ENCODE data around the gene LILRA5.
A peak's percentile ranks its signal among the peaks of the same experiment; 100 is the strongest.
"Not testable (repeated sequence)": the region's sequence is repeated elsewhere in the genome, so short reads cannot be mapped to it uniquely, and the experiment has no call there.

The LILRA5 gene

GRCh38 chr19:54312436-54313377 lies at the start of gene LILRA5:
TSS of gene LILRA5 (minus strand) at chr19:54313166. CDS start at chr19:54313019, 147 bp downstream.
- no peaks in the 10 kb centered on the region for H3K4me1 ChIP-seq (ENCODE audit: low read length)
- no peak within 1 kb of the TSS for H2AFZ ChIP-seq (ENCODE audit: low read length)
- no peak for TF ChIP-seq EZH2phosphoT487 (IDR thresholded peaks at IDR 0.05; ENCODE audit: low read length)
- no peak for TF ChIP-seq EZH2 (optimal IDR thresholded peaks at IDR 0.05; ENCODE audit: low read depth, low read length)
- TF ChIP-seq CTCF (IDR thresholded peaks at IDR 0.05; ENCODE audit: low read length), result no peak
- no peak within 1 kb of the TSS for H3K9ac ChIP-seq (ENCODE audit: low read length)
- H3F3A ChIP-seq (ENCODE audit: insufficient read depth, low read length), result no peaks in the 10 kb centered on the region
- peaks cover 86% of the 10 kb centered on the region for H3K27me3 ChIP-seq (replicated peaks; ENCODE audit: insufficient read depth, low read length)
- H4K20me1 ChIP-seq (ENCODE audit: insufficient read depth, low read length), result no peaks in the 10 kb centered on the region
- H3K9me3 ChIP-seq (replicated peaks; ENCODE audit: insufficient read depth, low read length), result no peaks in the 10 kb centered on the region; the same call in 1 of the 2 replicates
- DNase-seq, result no peak
- no peaks in the 10 kb centered on the region for H3K36me3 ChIP-seq (replicated peaks; ENCODE audit: insufficient read depth, low read length)
- no peaks in the 10 kb centered on the region for H3K79me2 ChIP-seq (ENCODE audit: low read length)
- H3K4me3 ChIP-seq (ENCODE audit: low read length), result no peak within 1 kb of the TSS
- H3K4me2 ChIP-seq (ENCODE audit: low read depth, low read length), result no peak within 1 kb of the TSS
- H3K27ac ChIP-seq (ENCODE audit: low read length), result no peak within 1 kb of the TSS
- H3K9me2 ChIP-seq (replicated peaks; ENCODE audit: insufficient read depth, low read length), result no peaks in the 10 kb centered on the region

GRCh38 chr19:54361680-54362422 lies 48.9 kb upstream of the LILRA5 start:
- H3K9me2 ChIP-seq (replicated peaks; ENCODE audit: insufficient read depth, low read length); H3K9me3 ChIP-seq (replicated peaks; ENCODE audit: insufficient read depth, low read length); DNase-seq; H3K4me1 ChIP-seq (ENCODE audit: low read length); H3K27me3 ChIP-seq (replicated peaks; ENCODE audit: insufficient read depth, low read length); H4K20me1 ChIP-seq (ENCODE audit: insufficient read depth, low read length); H3K36me3 ChIP-seq (replicated peaks; ENCODE audit: insufficient read depth, low read length); H2AFZ ChIP-seq (ENCODE audit: low read length): not testable (repeated sequence)
- Histone ChIP-seq H3K4me2 (ENCODE audit: low read depth, low read length) (peak overlapping the region; percentile 54), H3F3A (ENCODE audit: insufficient read depth, low read length) (peaks cover 10% of the 10 kb centered on the region), H3K9ac (ENCODE audit: low read length) (0 out of 2 replicates have a peak overlapping the region, but pooled peaks have one; percentile 21), H3K4me3 (ENCODE audit: low read length) (0 out of 2 replicates have a peak overlapping the region, but pooled peaks have one; percentile 16), H3K79me2 (ENCODE audit: low read length) (peaks cover 36% of the 10 kb centered on the region), H3K27ac (ENCODE audit: low read length) (peak overlapping the region; percentile 54; the same call in 1 of the 2 replicates)

- not testable (repeated sequence) for H4K20me1 ChIP-seq (ENCODE audit: insufficient read depth, low read length); H3K9me2 ChIP-seq (replicated peaks; ENCODE audit: insufficient read depth, low read length); H3K27me3 ChIP-seq (replicated peaks; ENCODE audit: insufficient read depth, low read length); H3K4me3 ChIP-seq (ENCODE audit: low read length); H2AFZ ChIP-seq (ENCODE audit: low read length); H3K4me2 ChIP-seq (ENCODE audit: low read depth, low read length); H3K9ac ChIP-seq (ENCODE audit: low read length); H3K27ac ChIP-seq (ENCODE audit: low read length); H3K36me3 ChIP-seq (replicated peaks; ENCODE audit: insufficient read depth, low read length); DNase-seq; H3K4me1 ChIP-seq (ENCODE audit: low read length); H3K9me3 ChIP-seq (replicated peaks; ENCODE audit: insufficient read depth, low read length)
- H3K79me2 ChIP-seq (ENCODE audit: low read length), result peaks cover 10% of the 10 kb centered on the region
- peaks cover 10% of the 10 kb centered on the region for H3F3A ChIP-seq (ENCODE audit: insufficient read depth, low read length)
Observed at GRCh38 chr19:54359149-54359820, 46.3 kb upstream of the LILRA5 start.

- no peak overlapping the region for H3K9ac ChIP-seq (ENCODE audit: low read length)
- no peak overlapping the region for H2AFZ ChIP-seq (ENCODE audit: low read length)
- no peak overlapping the region for H3K4me3 ChIP-seq (ENCODE audit: low read length)
- H3K27ac ChIP-seq (ENCODE audit: low read length), result no peak overlapping the region
- no peaks in the 10 kb centered on the region for H3K9me3 ChIP-seq (replicated peaks; ENCODE audit: insufficient read depth, low read length)
- H3K9me2 ChIP-seq (replicated peaks; ENCODE audit: insufficient read depth, low read length), result no peaks in the 10 kb centered on the region
- H3K27me3 ChIP-seq (replicated peaks; ENCODE audit: insufficient read depth, low read length), result no peaks in the 10 kb centered on the region
- H3K79me2 ChIP-seq (ENCODE audit: low read length), result no peaks in the 10 kb centered on the region
- no peak for DNase-seq
- H3K4me1 ChIP-seq (ENCODE audit: low read length), result peaks cover 17% of the 10 kb centered on the region
- H3K4me2 ChIP-seq (ENCODE audit: low read depth, low read length), result no peak overlapping the region
- H3F3A ChIP-seq (ENCODE audit: insufficient read depth, low read length), result peaks cover 5% of the 10 kb centered on the region
- no peak for TF ChIP-seq EZH2phosphoT487 (IDR thresholded peaks at IDR 0.05; ENCODE audit: low read length)
- TF ChIP-seq CTCF (IDR thresholded peaks at IDR 0.05; ENCODE audit: low read length), result no peak
- no peak for TF ChIP-seq EZH2 (optimal IDR thresholded peaks at IDR 0.05; ENCODE audit: low read depth, low read length)
- no peaks in the 10 kb centered on the region for H4K20me1 ChIP-seq (ENCODE audit: insufficient read depth, low read length)
- H3K36me3 ChIP-seq (replicated peaks; ENCODE audit: insufficient read depth, low read length), result no peaks in the 10 kb centered on the region
Observed at GRCh38 chr19:54357381-54357780, 44.4 kb upstream of the LILRA5 start.
